CD4-positive, CD25-positive, alpha-beta regulatory T cell (primary cell): ENCODE results near the gene DHH. TPM values are rescaled to one million over a fixed set of nuclear protein-coding genes. Genes with fewer than 3 reads are reported as not detected.

ENCODE experiments used
- ATAC-seq, 2 donors: fragments of 150-1000 bp; cut with Tn5 transposase; one replicate each; pipeline ENCODE4 v1.10.0; 2021; ENCODE audit warnings: low read depth in 2 of 2, moderate number of reproducible peaks in 2 of 2, moderate library complexity in 1 of 2
- DNase-seq, 3 donors: peaks; one replicate each; pipeline versions ENCODE4 v3.0.0 to v3.0.0-alpha.2; 2012 to 2022; ENCODE audit warnings: mixed read lengths in 1 of 3
- H3K27ac ChIP-seq: one replicate; pipeline ENCODE4 v1.7.0; 2013; ENCODE audit warnings: mild to moderate bottlenecking, low read length; ENCODE audit not compliant: insufficient read depth, poor library complexity, severe bottlenecking
- H3K27me3 ChIP-seq: one replicate; pipeline ENCODE4 v1.7.0; 2013; ENCODE audit warnings: low read length; ENCODE audit not compliant: control insufficient read depth, insufficient read depth
- H3K36me3 ChIP-seq: one replicate; pipeline ENCODE4 v1.7.0; 2013; ENCODE audit warnings: mild to moderate bottlenecking, low read length, moderate library complexity; ENCODE audit not compliant: control insufficient read depth, insufficient read depth
- H3K4me1 ChIP-seq: 2 replicates; pipeline ENCODE4 v1.7.0; 2013; ENCODE audit warnings: mild to moderate bottlenecking, low read length; ENCODE audit not compliant: insufficient read depth, control insufficient read depth, poor library complexity, severe bottlenecking
- H3K4me3 ChIP-seq: one replicate; pipeline ENCODE4 v1.7.0; 2013; ENCODE audit warnings: low read depth, mild to moderate bottlenecking, low read length, moderate library complexity
- H3K9me3 ChIP-seq, 2 experiments: 1 replicate in 1 of 2; 2 replicates in 1 of 2; pipeline ENCODE4 v1.7.0; 2013; ENCODE audit warnings: low read length in 2 of 2, mild to moderate bottlenecking in 1 of 2, moderate library complexity in 1 of 2; ENCODE audit not compliant: control insufficient read depth in 2 of 2
- H3K27ac Mint-ChIP-seq, 3 donors: one replicate each; pipeline ENCODE4 v1.8.0; 2020 to 2022; ENCODE audit warnings: mild to moderate bottlenecking in 3 of 3, mixed read lengths in 3 of 3, moderate library complexity in 2 of 3
- H3K27me3 Mint-ChIP-seq: one replicate; pipeline ENCODE4 v1.8.0; 2022; ENCODE audit warnings: mild to moderate bottlenecking, mixed read lengths
- H3K36me3 Mint-ChIP-seq: one replicate; pipeline ENCODE4 v1.8.0; 2020; ENCODE audit warnings: mixed read lengths
- H3K4me1 Mint-ChIP-seq, 4 donors: one replicate each; pipeline ENCODE4 v1.8.0; 2020 to 2022; ENCODE audit warnings: mixed read lengths in 4 of 4, mild to moderate bottlenecking in 1 of 4
- H3K4me3 Mint-ChIP-seq, 4 donors: one replicate each; pipeline ENCODE4 v1.8.0; 2020 to 2022; ENCODE audit warnings: mild to moderate bottlenecking in 4 of 4, mixed read lengths in 4 of 4, moderate library complexity in 3 of 4
- H3K9me3 Mint-ChIP-seq, 7 donors: one replicate each; pipeline ENCODE4 v1.8.0; 2020 to 2022; ENCODE audit warnings: mixed read lengths in 7 of 7, mild to moderate bottlenecking in 3 of 7, moderate library complexity in 2 of 7
- polyA plus RNA-seq, 4 donors: library from polyadenylated mRNA; unstranded; fragments of 300-500 nt; fragmentation: Illumina TruSeq; gene quantifications; one replicate each; pipeline ENCODE4 v1.2.3, GENCODE V29; 2021
- total RNA-seq: library from RNA; stranded (reverse); gene quantifications from one replicate; pipeline ENCODE4 v1.2.3, GENCODE V29; 2022

The DHH gene
- total and polyA plus RNA-seq, 5 donors from 2014 or later = 0.27 TPM; not detected in 4

DNA sequence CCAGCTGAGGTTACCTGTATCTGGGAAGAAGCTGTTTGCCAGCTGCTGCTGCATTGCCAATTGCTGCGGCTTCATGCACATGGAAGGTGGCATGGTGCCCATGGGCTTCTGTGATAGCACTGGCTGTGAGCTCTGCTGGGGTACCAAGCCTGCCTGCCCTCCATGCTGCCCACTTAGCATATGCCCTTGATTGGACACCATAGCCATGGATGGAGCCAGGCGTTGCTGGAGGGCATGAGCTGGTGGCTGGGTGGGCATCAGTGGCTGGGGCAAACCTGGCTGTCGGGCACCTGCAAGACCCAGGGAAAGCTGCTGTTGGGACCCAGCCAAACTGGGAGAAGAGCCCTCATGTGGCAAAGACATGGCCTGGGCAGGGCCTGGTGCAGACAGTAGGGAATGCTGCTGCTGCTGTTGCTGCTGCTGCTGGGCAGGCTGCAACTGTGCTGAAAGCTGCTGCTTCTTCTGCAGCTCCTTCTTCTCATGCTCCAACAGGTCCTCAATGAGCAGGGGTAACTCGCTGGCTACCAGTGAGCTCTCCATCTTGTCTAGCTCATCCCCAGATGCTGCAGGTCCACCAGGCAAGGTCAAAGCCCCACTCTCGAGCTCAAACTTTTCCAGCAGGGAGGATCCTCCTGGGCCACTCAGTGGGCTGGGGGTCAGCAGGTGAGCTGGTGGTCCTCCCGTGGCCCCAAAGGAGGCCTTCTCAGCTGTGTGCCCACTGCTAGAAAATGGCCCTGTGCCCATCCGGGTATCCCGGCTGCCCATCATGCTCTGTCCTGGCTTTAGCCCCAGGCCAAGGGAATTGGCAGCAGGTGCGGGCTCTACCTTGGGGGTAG lies 57.3 kb downstream of the DHH start:
- peaks cover 0 to 6% (median 3%) of the 10 kb centered on the region in 4 donors for H3K4me1 Mint-ChIP-seq
- no peaks in the 10 kb centered on the region for H3K27me3 Mint-ChIP-seq
- H3K36me3 Mint-ChIP-seq = peaks cover 27% of the 10 kb centered on the region
- H3K27me3 ChIP-seq = no peaks in the 10 kb centered on the region
- ATAC-seq (no peak), DNase-seq (no peak)
- H3K9me3 Mint-ChIP-seq = no peaks in the 10 kb centered on the region
- no peak overlapping the region for H3K27ac ChIP-seq
- H3K36me3 ChIP-seq = peaks cover 75% of the 10 kb centered on the region
- no peaks in the 10 kb centered on the region for H3K9me3 ChIP-seq
- H3K4me1 ChIP-seq = no peaks in the 10 kb centered on the region
- no peak overlapping the region for H3K4me3 ChIP-seq
- H3K27ac Mint-ChIP-seq = no peak overlapping the region
- no peak overlapping the region for H3K4me3 Mint-ChIP-seq

Other genes with a start within 250 kb of the DHH start
- 96.3 TPM for gene DDX23, start 242.6 kb downstream of the DHH start, total RNA-seq
- gene DDX23, start 242.6 kb downstream of the DHH start, polyA plus RNA-seq = 10 to 100 TPM; 30.5 to 40.4 (median 34.7) TPM
- gene RND1, start 228.9 kb downstream of the DHH start, total RNA-seq = 7.3 TPM
- under 1 TPM; 0.13 to 0.63 (median 0.42) TPM for gene RND1, start 228.9 kb downstream of the DHH start, polyA plus RNA-seq
- 55.6 TPM for gene FKBP11, start 169.3 kb downstream of the DHH start, total RNA-seq
- 10 to 100 TPM; 56.5 to 79.7 (median 77.0) TPM for gene FKBP11, start 169.3 kb downstream of the DHH start, polyA plus RNA-seq
- gene ARF3, start 137.3 kb downstream of the DHH start, total RNA-seq = 79.4 TPM
- 10 to 100 TPM; 21.2 to 30.5 (median 23.6) TPM for gene ARF3, start 137.3 kb downstream of the DHH start, polyA plus RNA-seq
- gene WNT10B, start 123.1 kb downstream of the DHH start, total RNA-seq = 1.6 TPM
- not detected for gene WNT10B, start 123.1 kb downstream of the DHH start, polyA plus RNA-seq
- gene WNT1, start 116.5 kb downstream of the DHH start, total RNA-seq = 0.62 TPM
- under 1 TPM in 1 of 4 donors, not detected in 3; 0.39 TPM for gene WNT1, start 116.5 kb downstream of the DHH start, polyA plus RNA-seq
- gene DDN, start 95.4 kb downstream of the DHH start, total RNA-seq = 0.39 TPM
- gene DDN, start 95.4 kb downstream of the DHH start, polyA plus RNA-seq = not detected
- 51.3 TPM for gene PRKAG1, start 76.0 kb downstream of the DHH start, total RNA-seq
- gene PRKAG1, start 76.0 kb downstream of the DHH start, polyA plus RNA-seq = 10 to 100 TPM; 59.3 to 83.8 (median 64.9) TPM
- gene KMT2D, start 34.0 kb downstream of the DHH start, total RNA-seq = 149 TPM
- gene KMT2D, start 34.0 kb downstream of the DHH start, polyA plus RNA-seq = 1 to 10 TPM; 5.2 to 8.8 (median 6.5) TPM
- gene RHEBL1, start 24.8 kb downstream of the DHH start, total RNA-seq = 6.0 TPM
- 10 to 100 TPM; 11.7 to 19.5 (median 15.8) TPM for gene RHEBL1, start 24.8 kb downstream of the DHH start, polyA plus RNA-seq
- gene LMBR1L, start 16.0 kb upstream of the DHH start, total RNA-seq = 315 TPM
- 10 to 100 TPM; 59.0 to 71.9 (median 62.2) TPM for gene LMBR1L, start 16.0 kb upstream of the DHH start, polyA plus RNA-seq
- 174 TPM for gene TUBA1B, start 36.6 kb upstream of the DHH start, total RNA-seq
- 100 to 1,000 TPM; 445 to 648 (median 513) TPM for gene TUBA1B, start 36.6 kb upstream of the DHH start, polyA plus RNA-seq
- gene TUBA1A, start 94.3 kb upstream of the DHH start, total RNA-seq = 213 TPM
- gene TUBA1A, start 94.3 kb upstream of the DHH start, polyA plus RNA-seq = 100 to 1,000 TPM; 249 to 298 (median 265) TPM
- gene TUBA1C, start 170.3 kb upstream of the DHH start, total RNA-seq = 41.4 TPM
- gene TUBA1C, start 170.3 kb upstream of the DHH start, polyA plus RNA-seq = 10 to 100 TPM; 50.0 to 64.0 (median 56.3) TPM
- not detected for gene PRPH, start 200.3 kb upstream of the DHH start, total RNA-seq
- under 1 TPM in 1 of 4 donors, not detected in 3; 0.24 TPM for gene PRPH, start 200.3 kb upstream of the DHH start, polyA plus RNA-seq
- gene TROAP, start 228.5 kb upstream of the DHH start, total RNA-seq = 2.0 TPM
- gene TROAP, start 228.5 kb upstream of the DHH start, polyA plus RNA-seq = 1 to 10 TPM; 2.8 to 8.8 (median 4.9) TPM
- not detected for gene C1QL4, start 242.4 kb upstream of the DHH start, total RNA-seq
- gene C1QL4, start 242.4 kb upstream of the DHH start, polyA plus RNA-seq = not detected